Kidney (tissue), 14 donors: ENCODE data around the gene CD300A. TPM values are rescaled to one million over a fixed set of nuclear protein-coding genes. Genes with fewer than 3 reads are reported as not detected.

Source experiments
- DNase-seq, 5 donors: peaks; one replicate each; pipeline ENCODE4 v3.0.0-alpha.2; 2013 to 2020
- FAIRE-seq: peaks from 2 replicates; lab custom pipeline; 2012; peaks lifted over from hg19 to GRCh38; lab: Jason Lieb, UNC
- H3K27ac ChIP-seq, 2 donors: one replicate each; pipeline ENCODE4 v1.7.0; 2013; ENCODE audit warnings: low read depth in 2 of 2, low read length in 2 of 2, inconsistent platforms in 1 of 2
- H3K27me3 ChIP-seq: one replicate; pipeline ENCODE4 v1.7.1; 2013; ENCODE audit warnings: low read length, inconsistent platforms; ENCODE audit not compliant: control insufficient read depth, insufficient read depth
- H3K36me3 ChIP-seq, 3 donors: one replicate each; pipeline versions ENCODE4 v1.7.0 to v1.7.1; 2013; ENCODE audit warnings: low read length in 3 of 3, control low read depth in 1 of 3, inconsistent platforms in 1 of 3; ENCODE audit not compliant: insufficient read depth in 3 of 3, control insufficient read depth in 2 of 3
- H3K4me1 ChIP-seq, 3 donors: one replicate each; pipeline versions ENCODE4 v1.7.0 to v1.7.1; 2013; ENCODE audit warnings: low read length in 3 of 3, inconsistent platforms in 1 of 3, low read depth in 1 of 3; ENCODE audit not compliant: control insufficient read depth in 2 of 3, insufficient read depth in 2 of 3
- H3K4me3 ChIP-seq, 3 donors: one replicate each; pipeline versions ENCODE4 v1.7.0 to v1.8.1; 2013; ENCODE audit warnings: low read length in 3 of 3, control low read depth in 1 of 3, inconsistent platforms in 1 of 3
- H3K9ac ChIP-seq, 3 donors: one replicate each; pipeline versions ENCODE4 v1.7.0 to v1.7.1; 2013; ENCODE audit warnings: low read length in 3 of 3, control low read depth in 1 of 3, inconsistent platforms in 1 of 3
- H3K9me3 ChIP-seq, 3 donors: one replicate each; pipeline versions ENCODE4 v1.7.0 to v1.7.1; 2013; ENCODE audit warnings: low read length in 3 of 3, control low read depth in 1 of 3, inconsistent platforms in 1 of 3; ENCODE audit not compliant: control insufficient read depth in 2 of 3, insufficient read depth in 1 of 3
- intact Hi-C: fragments of 100-400 bp; cut with DNase I; formaldehyde crosslinking; loops from one replicate; pipeline ENCODE4 v1.11.1; 2022
- polyA plus RNA-seq: library from polyadenylated mRNA; stranded (reverse); fragments of 350-450 nt; fragmentation: Illumina TruSeq; extraction: RNeasy Lipid Tissue Mini Kit (QIAGEN cat#74804); gene quantifications from one replicate; pipeline ENCODE4 v1.2.3, GENCODE V29; 2014; ENCODE audit warnings: low read depth, low replicate concordance; ENCODE audit not compliant: insufficient read depth
- total RNA-seq: library from RNA; stranded (reverse); fragmentation: NEBNext Ultra II Directional; extraction: Animal tissue kit (Norgen Biotek cat#: 25700); gene quantifications from one replicate; pipeline ENCODE4 v1.2.1, GENCODE V29; 2021
- TF ChIP-seq, protein P1 (sequence below): IDR thresholded peaks from 3 replicates; pipeline ENCODE4 v1.5.1; 2012; ENCODE audit warnings: mild to moderate bottlenecking, moderate library complexity, borderline replicate concordance; ENCODE audit not compliant: insufficient read depth; ENCODE audit errors: extremely low read depth
- donor health status: control.
- donor health status: control.
- donor health status: control.
- donor health status: control.
- donor health status: control.
- donor health status: DM: yes; HTN: yes; CAD: no.
- donor health status: Normal renal cell carcinoma (clear cell type).

Gene CD300A
- total and polyA plus RNA-seq, 2 donors from 2014 or later, result 3.1 to 8.2 TPM

- no peak overlapping the region for H3K4me3 ChIP-seq
- H3K27me3 ChIP-seq, result no peaks in the 10 kb centered on the region
- H3K4me1 ChIP-seq, result peaks cover 0 to 64% (median 33%) of the 10 kb centered on the region in 3 donors
- intact Hi-C loops, result no loop called here
- TF ChIP-seq, protein P1, sequence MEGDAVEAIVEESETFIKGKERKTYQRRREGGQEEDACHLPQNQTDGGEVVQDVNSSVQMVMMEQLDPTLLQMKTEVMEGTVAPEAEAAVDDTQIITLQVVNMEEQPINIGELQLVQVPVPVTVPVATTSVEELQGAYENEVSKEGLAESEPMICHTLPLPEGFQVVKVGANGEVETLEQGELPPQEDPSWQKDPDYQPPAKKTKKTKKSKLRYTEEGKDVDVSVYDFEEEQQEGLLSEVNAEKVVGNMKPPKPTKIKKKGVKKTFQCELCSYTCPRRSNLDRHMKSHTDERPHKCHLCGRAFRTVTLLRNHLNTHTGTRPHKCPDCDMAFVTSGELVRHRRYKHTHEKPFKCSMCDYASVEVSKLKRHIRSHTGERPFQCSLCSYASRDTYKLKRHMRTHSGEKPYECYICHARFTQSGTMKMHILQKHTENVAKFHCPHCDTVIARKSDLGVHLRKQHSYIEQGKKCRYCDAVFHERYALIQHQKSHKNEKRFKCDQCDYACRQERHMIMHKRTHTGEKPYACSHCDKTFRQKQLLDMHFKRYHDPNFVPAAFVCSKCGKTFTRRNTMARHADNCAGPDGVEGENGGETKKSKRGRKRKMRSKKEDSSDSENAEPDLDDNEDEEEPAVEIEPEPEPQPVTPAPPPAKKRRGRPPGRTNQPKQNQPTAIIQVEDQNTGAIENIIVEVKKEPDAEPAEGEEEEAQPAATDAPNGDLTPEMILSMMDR, result no peak
- FAIRE-seq (no peak), DNase-seq (peak in 1 of 5 donors; percentile 55)
- no peak overlapping the region for H3K9ac ChIP-seq
- H3K36me3 ChIP-seq, result peaks cover 0 to 10% (median 6%) of the 10 kb centered on the region in 3 donors
- H3K27ac ChIP-seq, result peak overlapping the region in 1 of 2 donors; percentile 65
- H3K9me3 ChIP-seq, result no peaks in the 10 kb centered on the region
These were observed 21.3 kb upstream of the CD300A start for GRCh38 chr17:74445158-74445557.

DNA sequence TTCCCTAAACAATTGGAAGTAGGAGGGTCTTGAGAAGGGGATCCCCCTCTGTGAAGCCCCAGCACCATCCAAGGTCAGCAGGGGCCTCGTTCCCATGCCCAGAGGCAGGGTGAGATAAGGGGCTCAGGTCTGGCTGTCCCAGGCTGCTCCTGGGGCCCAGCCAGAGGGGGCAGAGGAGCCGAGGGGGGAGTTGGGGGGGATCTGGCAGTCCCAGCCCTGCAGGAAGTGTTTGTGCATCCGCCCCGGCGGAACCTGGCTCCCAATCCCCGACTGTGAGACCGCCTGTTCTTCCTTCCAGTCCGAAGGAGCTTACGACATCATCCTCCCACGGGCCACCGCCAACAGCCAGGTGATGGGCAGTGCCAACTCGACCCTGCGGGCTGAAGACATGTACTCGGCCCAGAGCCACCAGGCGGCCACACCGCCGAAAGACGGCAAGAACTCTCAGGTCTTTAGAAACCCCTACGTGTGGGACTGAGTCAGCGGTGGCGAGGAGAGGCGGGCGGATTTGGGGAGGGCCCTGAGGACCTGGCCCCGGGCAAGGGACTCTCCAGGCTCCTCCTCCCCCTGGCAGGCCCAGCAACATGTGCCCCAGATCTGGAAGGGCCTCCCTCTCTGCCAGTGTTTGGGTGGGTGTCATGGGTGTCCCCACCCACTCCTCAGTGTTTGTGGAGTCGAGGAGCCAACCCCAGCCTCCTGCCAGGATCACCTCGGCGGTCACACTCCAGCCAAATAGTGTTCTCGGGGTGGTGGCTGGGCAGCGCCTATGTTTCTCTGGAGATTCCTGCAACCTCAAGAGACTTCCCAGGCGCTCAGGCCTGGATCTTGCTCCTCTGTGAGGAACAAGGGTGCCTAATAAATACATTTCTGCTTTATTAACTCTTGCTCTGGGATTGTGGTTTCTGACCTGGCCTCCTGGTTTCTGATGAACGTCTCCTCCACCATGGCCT lies 19.6 kb upstream of the CD300A start:
- no peaks in the 10 kb centered on the region for H3K9me3 ChIP-seq
- peak overlapping the region; percentile 69 to 83 for H3K27ac ChIP-seq
- TF ChIP-seq, protein P1, result no peak
- H3K27me3 ChIP-seq, result no peaks in the 10 kb centered on the region
- H3K36me3 ChIP-seq, result peaks cover 0 to 10% (median 6%) of the 10 kb centered on the region in 3 donors
- DNase-seq (peak in 3 of 5 donors; percentile 57 to 89 (median 67)), FAIRE-seq (no peak)
- intact Hi-C loops, result no loop called here
- no peak overlapping the region for H3K9ac ChIP-seq
- peaks cover 0 to 68% (median 36%) of the 10 kb centered on the region in 3 donors for H3K4me1 ChIP-seq
- H3K4me3 ChIP-seq, result no peak overlapping the region

- Histone ChIP-seq H3K27me3 (no peaks in the 10 kb centered on the region), H3K27ac (peak overlapping the region in 1 of 2 donors; percentile 50), H3K9ac (no peak overlapping the region), H3K36me3 (peaks cover 0 to 10% (median 6%) of the 10 kb centered on the region in 3 donors), H3K4me3 (no peak overlapping the region), H3K9me3 (no peaks in the 10 kb centered on the region), H3K4me1 (peaks cover 0 to 68% (median 35%) of the 10 kb centered on the region in 3 donors)
- FAIRE-seq, result no peak
- TF ChIP-seq, protein P1, result no peak
- intact Hi-C loops, result no loop called here
- DNase-seq, result peak in 1 of 5 donors; percentile 26
These were observed 18.7 kb upstream of the CD300A start for GRCh38 chr17:74447628-74448159.
